ENCODE measurements around the gene MAP3K20.

The MAP3K20 gene

GRCh38 chr2:173101687-173102086 lies 26.0 kb downstream of the MAP3K20 start:
- no peaks in the 10 kb centered on the region for H3K9me3 ChIP-seq
- H3K4me3 ChIP-seq (ENCODE audit: low read depth in 1 of 2, low read length in 1 of 2), result no peak overlapping the region
- TF ChIP-seq CTCF (IDR thresholded peaks at IDR 0.05), result no peak
- no peak overlapping the region for H3K27ac ChIP-seq
- no peaks in the 10 kb centered on the region for H3K36me3 ChIP-seq
- no peaks in the 10 kb centered on the region for H3K4me1 ChIP-seq (ENCODE audit: control insufficient read depth in 1 of 2, insufficient read depth in 1 of 2, low read depth in 1 of 2, low read length in 1 of 2)
- H3K27me3 ChIP-seq, result no peaks in the 10 kb centered on the region

- no peak for TF ChIP-seq CTCF (IDR thresholded peaks at IDR 0.05)
- Histone ChIP-seq H3K27ac (no peak overlapping the region), H3K36me3 (no peaks in the 10 kb centered on the region), H3K4me1 (ENCODE audit: control insufficient read depth in 1 of 2, insufficient read depth in 1 of 2, low read depth in 1 of 2, low read length in 1 of 2) (no peaks in the 10 kb centered on the region), H3K4me3 (ENCODE audit: low read depth in 1 of 2, low read length in 1 of 2) (no peak overlapping the region), H3K9me3 (no peaks in the 10 kb centered on the region), H3K27me3 (no peaks in the 10 kb centered on the region)
Observed at GRCh38 chr2:173104156-173104555, 28.5 kb downstream of the MAP3K20 start.

GRCh38 chr2:173106959-173107628 lies 31.4 kb downstream of the MAP3K20 start:
- Histone ChIP-seq H3K27ac (no peak overlapping the region), H3K4me1 (ENCODE audit: control insufficient read depth in 1 of 2, insufficient read depth in 1 of 2, low read depth in 1 of 2, low read length in 1 of 2) (no peaks in the 10 kb centered on the region), H3K4me3 (ENCODE audit: low read depth in 1 of 2, low read length in 1 of 2) (no peak overlapping the region), H3K9me3 (no peaks in the 10 kb centered on the region), H3K36me3 (no peaks in the 10 kb centered on the region), H3K27me3 (no peaks in the 10 kb centered on the region)
- no peak for TF ChIP-seq CTCF (IDR thresholded peaks at IDR 0.05)

- Histone ChIP-seq H3K27ac (no peak overlapping the region), H3K4me3 (ENCODE audit: low read depth in 1 of 2, low read length in 1 of 2) (no peak overlapping the region), H3K36me3 (no peaks in the 10 kb centered on the region), H3K27me3 (no peaks in the 10 kb centered on the region), H3K4me1 (ENCODE audit: control insufficient read depth in 1 of 2, insufficient read depth in 1 of 2, low read depth in 1 of 2, low read length in 1 of 2) (no peaks in the 10 kb centered on the region), H3K9me3 (no peaks in the 10 kb centered on the region)
- TF ChIP-seq CTCF (IDR thresholded peaks at IDR 0.05), result no peak
Observed at GRCh38 chr2:173107629-173108022, 32.0 kb downstream of the MAP3K20 start.

GRCh38 chr2:173109253-173110188 lies 33.9 kb downstream of the MAP3K20 start:
- TF ChIP-seq CTCF (IDR thresholded peaks at IDR 0.05), result no peak
- no peaks in the 10 kb centered on the region for H3K36me3 ChIP-seq
- H3K27me3 ChIP-seq, result no peaks in the 10 kb centered on the region
- no peak overlapping the region for H3K27ac ChIP-seq
- no peaks in the 10 kb centered on the region for H3K9me3 ChIP-seq
- H3K4me1 ChIP-seq (ENCODE audit: control insufficient read depth in 1 of 2, insufficient read depth in 1 of 2, low read depth in 1 of 2, low read length in 1 of 2), result no peaks in the 10 kb centered on the region
- no peak overlapping the region for H3K4me3 ChIP-seq (ENCODE audit: low read depth in 1 of 2, low read length in 1 of 2)

All from neutrophil (primary cell).